A549 (cell line): Measurements from ENCODE around the gene GRID2.

Source experiments
- ESRRA ChIP-seq: fragments of 150-350 bp; IDR thresholded peaks from 2 replicates; pipeline ENCODE4 v1.6.1; 2014; ENCODE audit warnings: mild to moderate bottlenecking, low read length, borderline replicate concordance
- POLR2A ChIP-seq: IDR thresholded peaks from 2 replicates; pipeline ENCODE4 v1.6.1; 2012; ENCODE audit warnings: mild to moderate bottlenecking, low read length
- RFX5 ChIP-seq: fragments of 450-650 bp; IDR thresholded peaks from 2 replicates; pipeline ENCODE4 v1.7.1; 2014; ENCODE audit warnings: antibody characterized with exemption, mild to moderate bottlenecking, moderate library complexity
- TF ChIP-seq, protein P1 (sequence below): fragments of 250-450 bp; sonication (Bioruptor Pico); IDR thresholded peaks from 2 replicates; pipeline ENCODE4 v1.5.0; 2021; ENCODE audit warnings: mild to moderate bottlenecking, moderate library complexity, borderline replicate concordance

DNA sequence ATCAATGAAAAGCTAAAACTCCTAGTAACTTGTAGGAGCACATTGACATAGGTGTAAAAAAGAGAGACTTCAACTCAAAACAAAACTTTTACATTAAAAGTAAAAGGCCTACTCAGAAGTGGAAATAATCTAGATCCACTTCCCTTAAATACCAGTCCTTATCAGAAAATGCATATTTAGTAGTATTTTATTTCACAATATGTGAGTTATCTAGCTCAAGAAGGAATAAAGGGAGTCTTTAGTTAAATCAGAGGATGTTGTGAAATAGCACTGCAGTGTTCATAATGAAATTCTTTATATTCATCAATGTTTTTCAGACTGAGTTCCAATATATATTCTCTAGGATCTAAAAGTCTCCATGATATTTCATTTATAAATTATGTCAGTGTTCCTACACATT, 715.0 kb downstream of the GRID2 start:
- TF ChIP-seq RFX5 = no peak
- no peak for TF ChIP-seq ESRRA
- TF ChIP-seq, protein P1, sequence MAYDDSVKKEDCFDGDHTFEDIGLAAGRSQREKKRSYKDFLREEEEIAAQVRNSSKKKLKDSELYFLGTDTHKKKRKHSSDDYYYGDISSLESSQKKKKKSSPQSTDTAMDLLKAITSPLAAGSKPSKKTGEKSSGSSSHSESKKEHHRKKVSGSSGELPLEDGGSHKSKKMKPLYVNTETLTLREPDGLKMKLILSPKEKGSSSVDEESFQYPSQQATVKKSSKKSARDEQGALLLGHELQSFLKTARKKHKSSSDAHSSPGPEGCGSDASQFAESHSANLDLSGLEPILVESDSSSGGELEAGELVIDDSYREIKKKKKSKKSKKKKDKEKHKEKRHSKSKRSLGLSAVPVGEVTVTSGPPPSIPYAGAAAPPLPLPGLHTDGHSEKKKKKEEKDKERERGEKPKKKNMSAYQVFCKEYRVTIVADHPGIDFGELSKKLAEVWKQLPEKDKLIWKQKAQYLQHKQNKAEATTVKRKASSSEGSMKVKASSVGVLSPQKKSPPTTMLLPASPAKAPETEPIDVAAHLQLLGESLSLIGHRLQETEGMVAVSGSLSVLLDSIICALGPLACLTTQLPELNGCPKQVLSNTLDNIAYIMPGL (CRISPR knock-in tag) = no peak
- no peak for TF ChIP-seq POLR2A
